ENCODE data around the gene BRICD5. TPM values are rescaled to one million over a fixed set of nuclear protein-coding genes. Genes with fewer than 3 reads are reported as not detected.

The BRICD5 gene
- total and polyA plus RNA-seq, 2 experiments from 2014 or later: 6.2 to 9.9 TPM

DNA sequence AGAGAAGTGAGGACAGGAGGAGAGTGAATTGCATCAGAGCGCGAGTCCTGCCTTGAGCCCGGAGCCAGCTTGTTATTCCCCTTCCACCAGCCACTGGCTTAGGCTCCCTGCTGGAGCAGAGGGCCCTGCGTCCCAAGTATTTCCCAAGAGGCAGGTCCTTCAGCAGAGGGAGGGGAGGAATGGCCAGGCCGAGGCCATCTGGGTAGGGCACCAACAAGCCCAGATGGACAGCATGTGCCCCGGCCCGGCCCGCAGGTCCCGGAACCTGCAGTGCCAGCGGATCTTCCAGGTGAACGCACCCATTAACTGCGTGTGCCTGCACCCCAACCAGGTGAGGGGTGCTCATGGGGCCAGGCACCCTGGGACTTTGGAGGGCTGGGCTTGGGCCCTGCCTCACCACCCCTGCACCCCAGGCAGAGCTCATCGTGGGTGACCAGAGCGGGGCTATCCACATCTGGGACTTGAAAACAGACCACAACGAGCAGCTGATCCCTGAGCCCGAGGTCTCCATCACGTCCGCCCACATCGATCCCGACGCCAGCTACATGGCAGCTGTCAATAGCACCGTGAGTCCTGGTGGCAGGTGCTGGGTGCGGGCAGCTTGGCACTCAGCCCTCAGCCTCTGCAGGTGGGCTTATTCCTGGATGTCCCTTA, 3.8 kb downstream of the BRICD5 start:
- WGBS (ENCODE audit: low lambda C conversion rate, missing lambda C conversion rate): 97% methylated on average over 20 of the region's 23 CpGs

DNA sequence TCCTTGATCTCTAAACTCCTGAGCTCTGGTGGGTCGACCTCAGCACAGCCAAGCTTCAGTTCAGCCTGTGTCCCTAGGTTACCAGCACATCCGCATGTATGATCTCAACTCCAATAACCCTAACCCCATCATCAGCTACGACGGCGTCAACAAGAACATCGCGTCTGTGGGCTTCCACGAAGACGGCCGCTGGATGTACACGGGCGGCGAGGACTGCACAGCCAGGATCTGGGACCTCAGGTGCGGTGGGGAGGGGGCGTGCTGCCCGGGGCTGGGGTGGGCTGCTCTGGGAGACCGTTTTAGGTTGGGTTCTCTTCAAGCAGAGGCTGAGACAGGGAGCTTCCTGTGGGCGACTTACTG, 4.3 kb downstream of the BRICD5 start:
- H3K4me2 ChIP-seq: peak overlapping the region; percentile 97
- no peak for DNase-seq (ENCODE audit: low spot score)
- H3K36me3 ChIP-seq (replicated peaks; ENCODE audit: insufficient read depth, low read depth): no peaks in the 10 kb centered on the region
- peak overlapping the region; percentile 99 for H3K27ac ChIP-seq
- H3K79me2 ChIP-seq: peaks cover 12% of the 10 kb centered on the region
- no peaks in the 10 kb centered on the region for H3K9me3 ChIP-seq (ENCODE audit: low read depth)
- H3K4me1 ChIP-seq (ENCODE audit: insufficient read depth): peaks cover 8% of the 10 kb centered on the region
- H3K9me2 ChIP-seq (replicated peaks; ENCODE audit: insufficient read depth): no peaks in the 10 kb centered on the region
- 92% methylated on average over 14 of the region's 18 CpGs for WGBS (ENCODE audit: low lambda C conversion rate, missing lambda C conversion rate)
- peak overlapping the region; percentile 97 for H3K4me3 ChIP-seq
- H3K27me3 ChIP-seq: no peaks in the 10 kb centered on the region
- no peak for TF ChIP-seq EZH2phosphoT487 (IDR thresholded peaks at IDR 0.05; ENCODE audit: low read depth, severe bottlenecking, unreplicated experiment)
- H2AFZ ChIP-seq: no peak overlapping the region
- H4K20me1 ChIP-seq (ENCODE audit: insufficient read depth, poor library complexity, severe bottlenecking): no peaks in the 10 kb centered on the region

More for the DNA sequence above, 3.8 kb downstream of the BRICD5 start:
- Histone ChIP-seq H3K4me1 (ENCODE audit: insufficient read depth) (peaks cover 8% of the 10 kb centered on the region), H3K27ac (no peak overlapping the region), H3K79me2 (peaks cover 12% of the 10 kb centered on the region), H3K9me2 (replicated peaks; ENCODE audit: insufficient read depth) (no peaks in the 10 kb centered on the region), H4K20me1 (ENCODE audit: insufficient read depth, poor library complexity, severe bottlenecking) (no peaks in the 10 kb centered on the region), H3K36me3 (replicated peaks; ENCODE audit: insufficient read depth, low read depth) (no peaks in the 10 kb centered on the region), H3K4me3 (no peak overlapping the region), H3K4me2 (peak overlapping the region; percentile 97), H3K27me3 (no peaks in the 10 kb centered on the region), H2AFZ (no peak overlapping the region), H3K9me3 (ENCODE audit: low read depth) (no peaks in the 10 kb centered on the region)
- DNase-seq (ENCODE audit: low spot score): no peak
- TF ChIP-seq, protein P1, sequence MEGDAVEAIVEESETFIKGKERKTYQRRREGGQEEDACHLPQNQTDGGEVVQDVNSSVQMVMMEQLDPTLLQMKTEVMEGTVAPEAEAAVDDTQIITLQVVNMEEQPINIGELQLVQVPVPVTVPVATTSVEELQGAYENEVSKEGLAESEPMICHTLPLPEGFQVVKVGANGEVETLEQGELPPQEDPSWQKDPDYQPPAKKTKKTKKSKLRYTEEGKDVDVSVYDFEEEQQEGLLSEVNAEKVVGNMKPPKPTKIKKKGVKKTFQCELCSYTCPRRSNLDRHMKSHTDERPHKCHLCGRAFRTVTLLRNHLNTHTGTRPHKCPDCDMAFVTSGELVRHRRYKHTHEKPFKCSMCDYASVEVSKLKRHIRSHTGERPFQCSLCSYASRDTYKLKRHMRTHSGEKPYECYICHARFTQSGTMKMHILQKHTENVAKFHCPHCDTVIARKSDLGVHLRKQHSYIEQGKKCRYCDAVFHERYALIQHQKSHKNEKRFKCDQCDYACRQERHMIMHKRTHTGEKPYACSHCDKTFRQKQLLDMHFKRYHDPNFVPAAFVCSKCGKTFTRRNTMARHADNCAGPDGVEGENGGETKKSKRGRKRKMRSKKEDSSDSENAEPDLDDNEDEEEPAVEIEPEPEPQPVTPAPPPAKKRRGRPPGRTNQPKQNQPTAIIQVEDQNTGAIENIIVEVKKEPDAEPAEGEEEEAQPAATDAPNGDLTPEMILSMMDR (IDR thresholded peaks at IDR 0.05; ENCODE audit: poor library complexity): no peak
- TF ChIP-seq EZH2phosphoT487 (IDR thresholded peaks at IDR 0.05; ENCODE audit: low read depth, severe bottlenecking, unreplicated experiment) (no peak), EZH2 (IDR thresholded peaks at IDR 0.05; ENCODE audit: borderline replicate concordance) (no peak)

DNA sequence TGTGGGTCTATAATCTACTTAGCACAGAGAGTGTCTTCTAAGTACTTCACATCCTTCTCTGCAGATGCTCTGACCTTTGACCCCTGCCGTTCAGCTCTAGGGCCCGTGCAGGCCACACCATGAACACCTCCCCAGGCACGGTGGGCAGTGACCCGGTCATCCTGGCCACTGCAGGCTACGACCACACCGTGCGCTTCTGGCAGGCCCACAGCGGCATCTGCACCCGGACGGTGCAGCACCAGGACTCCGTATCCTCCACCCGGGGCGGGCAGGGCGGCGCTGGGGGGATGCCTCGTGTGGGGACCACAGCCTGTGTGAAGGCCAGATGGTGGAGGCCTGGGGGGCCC, 4.7 kb downstream of the BRICD5 start:
- Histone ChIP-seq H3K79me2 (peaks cover 12% of the 10 kb centered on the region), H3K27ac (peak overlapping the region; percentile 99), H3K27me3 (no peaks in the 10 kb centered on the region), H3K9me2 (replicated peaks; ENCODE audit: insufficient read depth) (no peaks in the 10 kb centered on the region), H3K4me3 (peak overlapping the region; percentile 97), H3K36me3 (replicated peaks; ENCODE audit: insufficient read depth, low read depth) (no peaks in the 10 kb centered on the region), H3K4me1 (ENCODE audit: insufficient read depth) (peaks cover 8% of the 10 kb centered on the region), H4K20me1 (ENCODE audit: insufficient read depth, poor library complexity, severe bottlenecking) (no peaks in the 10 kb centered on the region), H3K4me2 (peak overlapping the region; percentile 97), H2AFZ (peak overlapping the region; percentile 92), H3K9me3 (ENCODE audit: low read depth) (no peaks in the 10 kb centered on the region)
- no peak for DNase-seq (ENCODE audit: low spot score)
- TF ChIP-seq, protein P1 (IDR thresholded peaks at IDR 0.05; ENCODE audit: poor library complexity): no peak
- TF ChIP-seq EZH2 (IDR thresholded peaks at IDR 0.05; ENCODE audit: borderline replicate concordance) (no peak), EZH2phosphoT487 (IDR thresholded peaks at IDR 0.05; ENCODE audit: low read depth, severe bottlenecking, unreplicated experiment) (no peak)
- WGBS (ENCODE audit: low lambda C conversion rate, missing lambda C conversion rate): 20% methylated on average over 14 of the region's 16 CpGs

DNA sequence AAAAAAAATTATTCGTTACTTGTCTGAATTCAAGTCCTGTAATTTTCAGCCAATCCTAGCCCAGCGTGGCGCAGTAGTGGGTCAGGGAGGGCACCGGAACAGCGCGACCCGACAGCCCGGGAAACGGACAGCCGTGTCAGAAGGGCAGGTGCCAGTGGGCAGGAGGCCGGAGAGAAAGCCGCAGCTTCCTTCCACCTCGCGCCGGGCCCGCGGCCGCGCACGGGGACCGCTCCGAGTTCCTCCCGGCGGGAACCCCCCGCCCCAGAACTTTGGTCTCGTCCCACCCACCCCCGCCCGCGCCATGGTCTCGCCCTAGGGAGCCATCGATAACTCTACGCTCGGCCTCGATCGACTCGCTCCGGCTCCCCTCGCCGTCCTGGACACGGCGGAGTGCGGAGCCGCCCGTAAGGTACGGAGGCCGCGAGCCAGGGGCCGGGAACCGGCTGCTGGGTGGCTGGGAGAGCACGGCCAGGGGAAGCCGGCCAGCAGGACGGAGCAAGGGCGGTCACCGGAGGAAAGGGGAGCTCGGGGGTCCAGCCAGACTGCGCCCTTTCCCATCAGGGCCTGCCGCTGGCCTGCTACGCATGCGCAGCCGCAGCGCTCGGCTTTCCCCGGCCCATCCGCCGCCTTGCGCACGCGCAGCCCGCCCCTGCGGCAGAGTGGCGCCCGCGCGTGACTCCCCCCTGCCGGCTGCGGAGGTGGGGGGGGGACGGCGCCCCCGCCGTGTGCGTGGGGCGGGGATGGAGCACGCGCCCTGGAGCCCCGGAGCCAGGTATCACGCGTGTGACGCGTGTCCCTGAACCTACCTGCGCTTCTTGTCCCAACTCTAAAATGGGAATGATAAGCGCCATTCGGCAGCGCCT, 5.3 kb downstream of the BRICD5 start, which contains the start of gene MLST8:
Gene MLST8 (plus strand): TSS at position 351 of the 863 bp plus-strand sequence. CDS start 632 bp downstream, outside the sequence.
- TF ChIP-seq, protein P1 (IDR thresholded peaks at IDR 0.05; ENCODE audit: poor library complexity): peak; percentile 15
- TF ChIP-seq EZH2phosphoT487 (IDR thresholded peaks at IDR 0.05; ENCODE audit: low read depth, severe bottlenecking, unreplicated experiment): no peak
- no peak for TF ChIP-seq EZH2 (IDR thresholded peaks at IDR 0.05; ENCODE audit: borderline replicate concordance)
- peak; percentile 94 for DNase-seq (ENCODE audit: low spot score)
- Histone ChIP-seq H3K27ac (peak within 1 kb of the TSS; percentile 99), H3K36me3 (replicated peaks; ENCODE audit: insufficient read depth, low read depth) (no peaks in the 10 kb centered on the region), H3K27me3 (no peaks in the 10 kb centered on the region), H3K79me2 (peaks cover 12% of the 10 kb centered on the region), H3K4me1 (ENCODE audit: insufficient read depth) (peaks cover 8% of the 10 kb centered on the region), H3K9me2 (replicated peaks; ENCODE audit: insufficient read depth) (no peaks in the 10 kb centered on the region), H4K20me1 (ENCODE audit: insufficient read depth, poor library complexity, severe bottlenecking) (no peaks in the 10 kb centered on the region), H2AFZ (peak within 1 kb of the TSS; percentile 92), H3K4me3 (peak within 1 kb of the TSS; percentile 97), H3K4me2 (peak within 1 kb of the TSS; percentile 97), H3K9me3 (ENCODE audit: low read depth) (no peaks in the 10 kb centered on the region)
- under 1% methylated on average over 49 of the region's 93 CpGs for WGBS (ENCODE audit: low lambda C conversion rate, missing lambda C conversion rate)
